ENCODE data around the gene SYNRG.

SYNRG gene

GRCh38 chr17:37476431-37477120 is 132.6 kb downstream of the SYNRG start:
- DNase-seq (ENCODE audit: low spot score): no peak

GRCh38 chr17:37475731-37476420 is 133.3 kb downstream of the SYNRG start:
- no peak for DNase-seq (ENCODE audit: low spot score)

- DNase-seq (ENCODE audit: low spot score): no peak
These were observed 139.0 kb downstream of the SYNRG start for GRCh38 chr17:37470181-37470580.

GRCh38 chr17:37466471-37466870 is 142.7 kb downstream of the SYNRG start:
- no peak for DNase-seq (ENCODE audit: low spot score)

GRCh38 chr17:37465069-37465616 is 144.1 kb downstream of the SYNRG start:
- no peak for DNase-seq (ENCODE audit: low spot score)

Data from left forelimb (tissue), 1 donor.